ENCODE results near the gene ZNF778.

The ZNF778 gene

GRCh38 chr16:89283449-89283848, 65.9 kb downstream of the ZNF778 start:
- TF ChIP-seq GABPA (IDR thresholded peaks at IDR 0.05; ENCODE audit: low read depth) (no peak), SPI1 (IDR thresholded peaks at IDR 0.05; ENCODE audit: borderline replicate concordance, low read depth) (no peak), CTCF (IDR thresholded peaks at IDR 0.05; ENCODE audit: insufficient read depth, low read length) (no peak), POLR2AphosphoS5 (IDR thresholded peaks at IDR 0.05; ENCODE audit: low read depth) (no peak)
- TF ChIP-seq, protein P1, sequence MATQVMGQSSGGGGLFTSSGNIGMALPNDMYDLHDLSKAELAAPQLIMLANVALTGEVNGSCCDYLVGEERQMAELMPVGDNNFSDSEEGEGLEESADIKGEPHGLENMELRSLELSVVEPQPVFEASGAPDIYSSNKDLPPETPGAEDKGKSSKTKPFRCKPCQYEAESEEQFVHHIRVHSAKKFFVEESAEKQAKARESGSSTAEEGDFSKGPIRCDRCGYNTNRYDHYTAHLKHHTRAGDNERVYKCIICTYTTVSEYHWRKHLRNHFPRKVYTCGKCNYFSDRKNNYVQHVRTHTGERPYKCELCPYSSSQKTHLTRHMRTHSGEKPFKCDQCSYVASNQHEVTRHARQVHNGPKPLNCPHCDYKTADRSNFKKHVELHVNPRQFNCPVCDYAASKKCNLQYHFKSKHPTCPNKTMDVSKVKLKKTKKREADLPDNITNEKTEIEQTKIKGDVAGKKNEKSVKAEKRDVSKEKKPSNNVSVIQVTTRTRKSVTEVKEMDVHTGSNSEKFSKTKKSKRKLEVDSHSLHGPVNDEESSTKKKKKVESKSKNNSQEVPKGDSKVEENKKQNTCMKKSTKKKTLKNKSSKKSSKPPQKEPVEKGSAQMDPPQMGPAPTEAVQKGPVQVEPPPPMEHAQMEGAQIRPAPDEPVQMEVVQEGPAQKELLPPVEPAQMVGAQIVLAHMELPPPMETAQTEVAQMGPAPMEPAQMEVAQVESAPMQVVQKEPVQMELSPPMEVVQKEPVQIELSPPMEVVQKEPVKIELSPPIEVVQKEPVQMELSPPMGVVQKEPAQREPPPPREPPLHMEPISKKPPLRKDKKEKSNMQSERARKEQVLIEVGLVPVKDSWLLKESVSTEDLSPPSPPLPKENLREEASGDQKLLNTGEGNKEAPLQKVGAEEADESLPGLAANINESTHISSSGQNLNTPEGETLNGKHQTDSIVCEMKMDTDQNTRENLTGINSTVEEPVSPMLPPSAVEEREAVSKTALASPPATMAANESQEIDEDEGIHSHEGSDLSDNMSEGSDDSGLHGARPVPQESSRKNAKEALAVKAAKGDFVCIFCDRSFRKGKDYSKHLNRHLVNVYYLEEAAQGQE (IDR thresholded peaks at IDR 0.05; ENCODE audit: insufficient replicate concordance, low read depth), result no peak
- H3K4me3 ChIP-seq (replicated peaks; ENCODE audit: insufficient read depth, low read length), result no peak overlapping the region
- no peak overlapping the region for H3K27ac ChIP-seq (replicated peaks)
- H3K27me3 ChIP-seq (ENCODE audit: insufficient read depth, poor library complexity, severe bottlenecking), result no peaks in the 10 kb centered on the region
- no peak for DNase-seq (ENCODE audit: low read depth in 1 of 2, low spot score in 1 of 2)

DNA sequence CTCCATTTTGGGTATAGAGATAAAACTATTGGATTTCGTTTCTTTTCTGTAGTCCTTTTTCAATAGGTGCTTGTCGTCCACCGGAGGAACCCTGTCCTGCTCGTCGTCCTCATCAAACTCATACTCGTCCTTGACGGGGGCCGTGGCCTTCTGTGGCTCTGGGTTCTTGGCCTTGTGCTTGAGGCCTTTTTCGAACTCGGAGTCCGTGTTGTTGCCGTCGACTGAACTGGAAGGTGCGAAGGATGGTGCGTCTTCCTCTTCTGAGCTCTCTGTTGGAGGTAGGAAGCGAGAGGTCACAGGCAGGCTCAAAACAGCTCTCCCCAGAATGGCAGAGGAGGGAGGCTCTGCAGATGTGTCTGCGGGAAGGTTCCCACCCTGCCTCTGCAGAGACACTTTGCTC, 67.9 kb downstream of the ZNF778 start:
- DNase-seq (ENCODE audit: low read depth in 1 of 2, low spot score in 1 of 2), result no peak
- no peak overlapping the region for H3K4me3 ChIP-seq (replicated peaks; ENCODE audit: insufficient read depth, low read length)
- TF ChIP-seq, protein P1 (IDR thresholded peaks at IDR 0.05; ENCODE audit: insufficient replicate concordance, low read depth), result no peak
- TF ChIP-seq SPI1 (IDR thresholded peaks at IDR 0.05; ENCODE audit: borderline replicate concordance, low read depth) (no peak), GABPA (IDR thresholded peaks at IDR 0.05; ENCODE audit: low read depth) (no peak), CTCF (IDR thresholded peaks at IDR 0.05; ENCODE audit: insufficient read depth, low read length) (no peak), POLR2AphosphoS5 (IDR thresholded peaks at IDR 0.05; ENCODE audit: low read depth) (no peak)
- no peak overlapping the region for H3K27ac ChIP-seq (replicated peaks)
- H3K27me3 ChIP-seq (ENCODE audit: insufficient read depth, poor library complexity, severe bottlenecking), result no peaks in the 10 kb centered on the region

DNA sequence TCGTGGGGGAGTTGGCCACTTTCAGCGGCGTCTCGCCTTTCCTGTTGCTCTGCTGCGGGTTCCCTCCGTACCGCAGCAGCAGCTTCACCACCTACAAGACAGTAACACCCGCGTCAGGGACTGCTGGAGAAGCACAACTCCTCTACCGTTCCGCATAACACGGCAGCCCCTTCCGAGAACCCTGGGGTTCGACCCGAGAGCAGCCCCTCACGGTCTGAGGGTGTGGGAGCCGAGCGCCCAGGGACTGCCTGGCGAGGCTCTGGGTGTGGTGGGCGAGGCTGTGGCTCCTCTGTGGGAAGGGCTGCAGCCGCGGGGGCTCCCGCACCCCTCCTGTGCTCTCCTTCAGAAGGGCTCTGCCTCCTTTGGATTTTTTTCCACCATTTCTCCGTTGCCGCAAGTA, 68.6 kb downstream of the ZNF778 start:
- TF ChIP-seq SPI1 (IDR thresholded peaks at IDR 0.05; ENCODE audit: borderline replicate concordance, low read depth), result no peak
- TF ChIP-seq GABPA (IDR thresholded peaks at IDR 0.05; ENCODE audit: low read depth), result no peak
- TF ChIP-seq CTCF (IDR thresholded peaks at IDR 0.05; ENCODE audit: insufficient read depth, low read length), result no peak
- TF ChIP-seq, protein P1 (IDR thresholded peaks at IDR 0.05; ENCODE audit: insufficient replicate concordance, low read depth), result no peak
- TF ChIP-seq POLR2AphosphoS5 (IDR thresholded peaks at IDR 0.05; ENCODE audit: low read depth), result no peak
- H3K27ac ChIP-seq (replicated peaks), result no peak overlapping the region
- DNase-seq (ENCODE audit: low read depth in 1 of 2, low spot score in 1 of 2), result no peak
- H3K4me3 ChIP-seq (replicated peaks; ENCODE audit: insufficient read depth, low read length), result no peak overlapping the region
- H3K27me3 ChIP-seq (ENCODE audit: insufficient read depth, poor library complexity, severe bottlenecking), result no peaks in the 10 kb centered on the region

Measured in HL-60 (cell line).